Memory B cell (primary cell): Measurements from ENCODE around the gene SLC32A1.

Experiments
- ATAC-seq: fragments of 150-1000 bp; cut with Tn5 transposase; 2 replicates; pipeline ENCODE4 v1.10.0; 2021; ENCODE audit warnings: low read depth, mild to moderate bottlenecking, moderate library complexity
- DNase-seq, 2 donors: peaks; one replicate each; pipeline ENCODE4 v3.0.0; 2022; ENCODE audit warnings: low spot score in 2 of 2
- H3K27ac Mint-ChIP-seq: one replicate; pipeline ENCODE4 v1.8.0; 2022; ENCODE audit warnings: mild to moderate bottlenecking, moderate library complexity, mixed read lengths
- H3K27me3 Mint-ChIP-seq: one replicate; pipeline ENCODE4 v1.8.0; 2022; ENCODE audit warnings: mixed read lengths
- H3K36me3 Mint-ChIP-seq: one replicate; pipeline ENCODE4 v1.8.0; 2022; ENCODE audit warnings: mild to moderate bottlenecking, mixed read lengths
- H3K4me1 Mint-ChIP-seq: one replicate; pipeline ENCODE4 v1.8.0; 2022; ENCODE audit warnings: mixed read lengths
- H3K4me3 Mint-ChIP-seq: one replicate; pipeline ENCODE4 v1.8.0; 2022; ENCODE audit warnings: mild to moderate bottlenecking, moderate library complexity, mixed read lengths
- H3K9me3 Mint-ChIP-seq: one replicate; pipeline ENCODE4 v1.8.0; 2022; ENCODE audit warnings: mixed read lengths

SLC32A1 gene

DNA sequence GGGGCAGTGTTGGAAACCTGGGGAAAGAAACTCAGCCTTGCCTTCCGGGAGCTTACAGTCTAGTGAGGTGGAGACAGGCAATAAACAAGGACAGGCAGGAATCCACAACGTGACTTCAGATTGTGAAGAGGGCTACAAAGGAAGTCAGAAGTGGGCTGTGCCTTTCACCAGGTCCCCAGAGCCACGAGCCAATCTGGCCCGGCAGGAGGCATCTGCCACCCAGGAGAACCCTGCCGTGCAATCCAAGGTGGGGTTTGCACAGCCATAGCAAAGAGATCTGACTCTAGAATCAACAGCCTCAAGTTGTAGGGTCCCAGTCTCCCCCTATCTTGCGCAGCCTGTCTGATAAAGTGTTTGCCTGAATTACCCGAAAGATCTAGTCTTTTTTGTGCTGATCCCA, 5.5 kb downstream of the SLC32A1 start:
- peak overlapping the region; percentile 91 for H3K27ac Mint-ChIP-seq
- H3K9me3 Mint-ChIP-seq = peaks cover 1% of the 10 kb centered on the region
- peak overlapping the region; percentile 48 for H3K4me3 Mint-ChIP-seq
- H3K27me3 Mint-ChIP-seq = peaks cover 60% of the 10 kb centered on the region
- ATAC-seq (no peak), DNase-seq (peak; percentile 14 to 26)
- H3K36me3 Mint-ChIP-seq = peaks cover 11% of the 10 kb centered on the region
- H3K4me1 Mint-ChIP-seq = peaks cover 42% of the 10 kb centered on the region

DNA sequence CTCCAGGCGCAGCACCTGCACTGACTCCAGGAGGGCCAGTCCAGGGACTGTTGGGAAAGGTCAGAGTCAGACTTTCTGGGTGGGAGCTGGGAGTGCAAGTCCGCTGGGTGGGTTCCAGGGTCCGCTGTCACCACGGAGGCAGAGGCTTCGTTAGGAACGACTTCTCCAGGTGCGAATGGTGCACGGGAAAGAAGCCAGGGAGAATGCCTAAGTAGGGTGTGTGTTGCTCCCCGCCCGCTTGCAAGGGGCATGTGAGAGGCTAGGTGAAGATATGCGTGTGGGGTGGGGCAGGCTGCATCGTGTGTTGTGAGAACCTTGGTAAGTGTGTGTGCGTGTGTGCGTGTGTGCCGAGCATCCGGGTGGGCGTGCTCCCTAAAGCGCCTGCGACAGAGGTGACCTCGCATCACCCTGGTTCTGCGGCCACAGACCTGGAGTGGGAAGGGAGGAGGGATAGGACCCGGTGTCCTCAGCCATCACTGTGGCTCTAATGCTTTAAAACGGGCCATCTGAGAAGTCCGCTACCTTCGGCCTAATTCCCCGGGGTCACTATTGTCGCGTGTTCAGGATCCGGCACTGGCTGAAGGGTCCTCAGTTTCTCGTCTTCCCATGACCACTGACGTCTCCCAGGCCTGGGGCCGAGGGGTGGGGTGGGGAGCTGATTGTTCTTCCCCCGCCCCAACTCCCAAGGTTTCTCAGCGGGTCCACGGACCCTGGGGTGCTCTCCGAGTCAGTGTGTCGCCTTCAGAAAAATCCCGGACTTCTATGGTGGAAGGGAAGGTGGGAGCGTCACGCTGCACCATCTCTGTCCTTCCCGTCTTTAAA, 6.1 kb downstream of the SLC32A1 start:
- H3K27ac Mint-ChIP-seq = peak overlapping the region; percentile 91
- H3K4me1 Mint-ChIP-seq = peaks cover 39% of the 10 kb centered on the region
- peak overlapping the region; percentile 54 for H3K4me3 Mint-ChIP-seq
- peaks cover 1% of the 10 kb centered on the region for H3K9me3 Mint-ChIP-seq
- ATAC-seq (no peak), DNase-seq (peak in 1 of 2 donors; percentile 22)
- peaks cover 11% of the 10 kb centered on the region for H3K36me3 Mint-ChIP-seq
- H3K27me3 Mint-ChIP-seq = peaks cover 62% of the 10 kb centered on the region

DNA sequence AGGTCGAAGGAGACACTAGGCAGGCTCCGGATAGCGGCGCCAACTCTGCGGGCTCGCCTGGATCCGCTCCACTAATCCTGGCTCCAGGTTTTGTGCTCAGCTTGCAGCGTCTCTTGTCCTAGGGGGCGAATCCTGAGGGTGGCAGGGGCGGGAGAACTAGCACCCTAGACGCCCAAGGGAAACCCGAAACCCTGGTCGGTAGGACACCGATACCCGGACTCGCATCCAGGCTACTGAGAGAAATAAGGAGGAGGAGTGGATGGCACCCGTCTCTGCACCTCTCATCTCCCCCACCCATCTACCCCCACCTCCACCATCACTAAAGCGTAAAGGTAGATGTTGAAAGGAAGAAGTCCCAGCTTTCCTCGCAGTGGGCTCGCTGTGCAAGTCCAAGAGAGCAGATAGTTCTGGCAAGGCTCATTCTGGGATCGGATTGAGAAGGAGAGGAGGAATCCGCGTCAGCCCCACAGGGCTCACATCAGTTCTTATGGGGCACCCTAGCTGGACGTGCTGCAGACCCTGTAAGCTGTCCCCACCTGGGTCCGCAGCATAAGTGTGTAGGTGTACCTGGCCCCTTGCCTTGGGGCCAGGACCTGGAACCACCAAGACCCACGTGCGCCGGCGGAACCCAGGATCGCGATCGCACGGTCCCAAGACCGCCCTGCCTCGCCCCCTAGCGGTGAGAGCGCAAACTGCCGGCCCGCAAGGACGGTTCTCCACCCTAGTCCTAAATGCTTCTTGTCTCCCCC, 6.9 kb downstream of the SLC32A1 start:
- H3K4me1 Mint-ChIP-seq = peaks cover 33% of the 10 kb centered on the region
- peak overlapping the region; percentile 46 for H3K27ac Mint-ChIP-seq
- H3K36me3 Mint-ChIP-seq = peaks cover 11% of the 10 kb centered on the region
- DNase-seq (peak; percentile 73 to 81), ATAC-seq (peak; percentile 76)
- H3K9me3 Mint-ChIP-seq = peaks cover 1% of the 10 kb centered on the region
- peak overlapping the region; percentile 54 for H3K4me3 Mint-ChIP-seq
- H3K27me3 Mint-ChIP-seq = peaks cover 60% of the 10 kb centered on the region

DNA sequence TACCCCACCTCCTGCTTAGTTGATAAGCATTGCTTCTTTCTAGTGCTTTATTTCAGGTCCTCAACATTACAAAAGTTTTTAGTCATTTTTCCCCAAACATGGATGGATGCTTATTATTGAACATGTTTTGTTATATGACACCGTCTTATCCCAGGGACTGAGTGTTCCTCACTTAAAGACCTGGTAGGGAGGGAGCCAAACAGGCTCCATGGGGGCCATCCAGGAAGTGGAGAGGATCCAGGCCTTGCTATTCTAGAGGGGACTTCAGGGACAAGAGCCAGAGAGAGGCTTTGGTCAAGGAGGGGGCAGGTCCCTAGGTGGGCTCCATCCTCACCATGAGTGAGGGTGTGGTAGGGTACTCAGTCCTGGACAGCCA, 7.4 kb downstream of the SLC32A1 start:
- Mint-ChIP-seq H3K27me3 (peaks cover 56% of the 10 kb centered on the region), H3K27ac (no peak overlapping the region), H3K4me1 (peaks cover 30% of the 10 kb centered on the region), H3K4me3 (no peak overlapping the region), H3K9me3 (peaks cover 1% of the 10 kb centered on the region), H3K36me3 (peaks cover 10% of the 10 kb centered on the region)
- DNase-seq (no peak), ATAC-seq (no peak)

DNA sequence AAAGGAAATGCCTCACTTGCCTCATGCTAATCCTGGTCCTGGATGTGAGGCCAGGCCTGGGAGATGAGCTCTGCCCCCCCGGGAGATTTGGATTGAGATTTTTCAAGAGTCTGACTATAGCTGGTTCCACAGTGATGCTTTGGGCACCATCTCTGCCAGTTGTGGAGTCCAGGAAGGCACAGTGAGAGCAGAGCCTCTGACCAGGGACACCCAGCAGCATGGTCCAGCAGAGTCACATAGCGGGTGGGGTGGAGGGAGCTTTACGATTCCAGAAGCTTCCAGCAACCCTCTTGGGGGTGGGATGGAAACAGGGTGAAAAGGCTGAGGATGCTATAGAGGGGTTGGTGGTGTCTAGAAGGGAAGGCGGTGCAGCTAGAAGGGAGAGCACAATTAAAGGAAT, 8.7 kb downstream of the SLC32A1 start:
- H3K4me1 Mint-ChIP-seq = peaks cover 23% of the 10 kb centered on the region
- H3K36me3 Mint-ChIP-seq = peaks cover 4% of the 10 kb centered on the region
- peaks cover 48% of the 10 kb centered on the region for H3K27me3 Mint-ChIP-seq

DNA sequence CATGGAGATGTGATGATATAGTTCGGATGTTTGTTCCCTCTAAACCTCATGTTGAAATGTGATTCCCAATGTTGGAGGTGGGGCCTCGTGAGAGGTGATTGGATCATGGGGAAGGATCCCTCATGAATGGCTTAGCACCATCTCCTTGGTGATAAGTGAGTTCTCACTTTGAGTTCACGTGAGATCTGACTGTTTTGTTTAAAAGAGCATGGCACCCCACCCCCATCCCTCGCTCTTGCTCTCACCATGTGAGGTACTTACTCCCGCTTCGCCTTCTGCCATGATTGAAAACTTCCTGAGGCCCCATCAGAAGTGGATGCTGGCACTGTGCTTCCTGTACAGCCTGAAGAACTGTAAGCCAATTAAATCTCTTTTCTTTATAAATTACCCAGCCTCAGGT, 10.9 kb downstream of the SLC32A1 start:
- Mint-ChIP-seq H3K9me3 (no peaks in the 10 kb centered on the region), H3K4me3 (no peak overlapping the region), H3K27me3 (peaks cover 39% of the 10 kb centered on the region), H3K4me1 (peaks cover 16% of the 10 kb centered on the region), H3K36me3 (peaks cover under 1% of the 10 kb centered on the region), H3K27ac (no peak overlapping the region)
- no peak for DNase-seq
- no peak for ATAC-seq

More for the DNA sequence above, 8.7 kb downstream of the SLC32A1 start:
- no peak for DNase-seq
- ATAC-seq = no peak
- H3K9me3 Mint-ChIP-seq = peaks cover 1% of the 10 kb centered on the region
- no peak overlapping the region for H3K27ac Mint-ChIP-seq
- H3K4me3 Mint-ChIP-seq = no peak overlapping the region

DNA sequence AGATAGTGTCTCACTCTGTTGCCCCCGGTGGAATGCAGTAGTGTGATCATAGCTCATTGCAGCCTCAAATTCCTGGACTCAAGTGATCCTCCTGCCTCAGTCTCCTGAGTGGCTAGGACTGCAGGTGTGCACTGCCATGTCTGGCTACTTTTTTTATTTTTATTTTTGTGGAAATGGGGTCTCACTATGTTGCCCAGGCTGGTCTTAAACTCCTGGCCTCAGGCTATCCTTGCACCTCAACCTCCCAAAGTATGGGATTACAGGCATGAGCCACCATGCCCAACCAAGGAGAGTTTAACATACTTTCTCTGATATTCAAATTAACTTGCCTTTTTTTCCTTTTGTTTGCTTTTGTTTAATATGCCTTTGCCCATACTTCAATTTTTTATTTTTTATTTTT, 13.6 kb downstream of the SLC32A1 start:
- ATAC-seq (no peak), DNase-seq (no peak)
- no peak overlapping the region for H3K4me3 Mint-ChIP-seq
- H3K36me3 Mint-ChIP-seq = no peaks in the 10 kb centered on the region
- H3K27me3 Mint-ChIP-seq = peaks cover 47% of the 10 kb centered on the region
- no peaks in the 10 kb centered on the region for H3K4me1 Mint-ChIP-seq
- no peak overlapping the region for H3K27ac Mint-ChIP-seq
- no peaks in the 10 kb centered on the region for H3K9me3 Mint-ChIP-seq

DNA sequence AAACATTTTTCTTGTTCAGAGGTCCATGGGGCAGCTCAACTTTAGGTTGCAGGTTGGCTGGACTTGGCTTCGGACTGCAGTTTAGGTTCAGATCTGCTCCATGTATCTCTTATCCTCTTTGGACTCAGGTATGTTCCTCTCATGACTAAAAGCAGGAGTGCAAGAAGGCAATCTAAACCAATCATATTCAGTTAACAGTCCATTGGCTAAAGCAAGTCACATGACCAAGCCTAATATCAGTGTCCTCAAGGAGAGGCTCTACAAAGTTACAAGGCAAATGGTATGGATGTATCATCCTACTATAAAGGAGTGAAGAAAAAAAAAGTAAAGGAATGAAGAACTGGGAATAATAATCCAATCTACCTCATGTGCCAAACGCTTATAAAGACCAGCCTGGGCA, 21.5 kb downstream of the SLC32A1 start:
- no peak for DNase-seq
- ATAC-seq = no peak
- Mint-ChIP-seq H3K4me1 (peaks cover 12% of the 10 kb centered on the region), H3K4me3 (no peak overlapping the region), H3K36me3 (no peaks in the 10 kb centered on the region), H3K27ac (no peak overlapping the region), H3K9me3 (no peaks in the 10 kb centered on the region), H3K27me3 (peaks cover 21% of the 10 kb centered on the region)

DNA sequence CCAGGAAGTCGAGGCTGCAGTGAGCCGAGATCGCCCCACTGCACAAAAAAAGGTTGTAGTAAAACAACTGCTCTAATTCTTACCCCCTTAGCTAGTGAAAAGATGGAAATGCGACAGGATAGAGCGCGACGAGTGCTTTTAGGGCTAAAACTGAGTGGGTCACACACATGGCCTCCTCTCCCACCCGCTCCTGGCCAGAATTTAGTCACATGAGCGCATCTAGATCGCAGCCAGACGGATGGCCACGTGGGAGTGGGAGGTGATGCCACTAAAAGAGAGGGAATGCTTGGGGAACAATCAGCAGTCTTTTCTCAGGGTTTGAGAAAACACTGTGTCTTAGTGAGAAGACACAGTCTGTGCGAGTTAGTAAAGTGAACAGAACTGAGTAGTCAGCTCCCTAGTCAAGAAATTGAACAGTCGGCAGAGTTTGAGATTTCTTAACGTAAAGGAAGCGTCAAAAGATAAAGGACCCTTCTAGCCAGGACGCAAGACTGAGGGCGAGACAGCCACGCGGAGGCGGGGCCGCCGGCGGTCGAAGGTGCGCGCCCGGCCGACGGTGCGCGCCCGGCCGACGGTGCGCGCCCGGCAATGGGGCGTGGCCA, 23.3 kb downstream of the SLC32A1 start:
- peaks cover 4% of the 10 kb centered on the region for H3K27me3 Mint-ChIP-seq
- H3K36me3 Mint-ChIP-seq = peaks cover 3% of the 10 kb centered on the region
- H3K27ac Mint-ChIP-seq = peak overlapping the region; percentile 97
- ATAC-seq = no peak
- H3K4me3 Mint-ChIP-seq = peak overlapping the region; percentile 95
- no peaks in the 10 kb centered on the region for H3K9me3 Mint-ChIP-seq
- peaks cover 12% of the 10 kb centered on the region for H3K4me1 Mint-ChIP-seq
- no peak for DNase-seq

DNA sequence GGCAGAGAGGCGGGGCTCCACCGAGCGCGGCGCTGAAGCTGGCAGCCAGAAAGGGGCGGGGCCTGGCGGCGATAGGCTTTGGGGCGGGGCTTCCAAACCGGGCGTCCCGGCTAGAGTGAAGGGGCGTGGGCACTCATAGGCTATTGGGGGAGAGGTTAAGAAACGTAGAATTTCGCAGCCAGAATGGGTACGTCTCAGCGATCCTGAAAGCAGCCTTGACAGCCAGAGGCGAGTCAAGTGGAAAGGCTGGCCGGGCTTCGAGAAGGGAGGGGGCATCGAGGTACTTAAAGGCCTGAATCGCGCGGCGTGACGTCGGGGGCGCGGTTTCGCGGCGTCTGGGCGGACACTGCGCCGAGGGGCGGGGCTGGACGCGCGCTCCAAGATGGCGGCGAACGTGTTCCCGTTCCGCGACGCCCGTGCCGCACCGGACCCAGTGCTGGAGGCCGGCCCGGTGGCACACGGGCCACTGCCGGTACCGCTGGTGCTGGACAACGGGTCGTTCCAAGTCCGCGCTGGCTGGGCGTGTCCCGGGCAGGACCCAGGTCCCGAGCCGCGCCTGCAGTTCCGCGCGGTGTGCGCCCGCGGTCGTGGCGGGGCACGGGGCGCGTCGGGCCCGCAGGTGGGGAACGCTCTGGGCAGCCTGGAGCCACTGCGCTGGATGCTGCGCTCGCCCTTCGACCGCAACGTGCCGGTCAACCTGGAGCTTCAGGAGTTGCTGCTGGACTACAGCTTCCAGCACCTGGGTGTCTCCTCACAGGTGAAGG, 24.0 kb downstream of the SLC32A1 start, which contains the start of gene ACTR5:
Gene ACTR5, plus strand, starts transcription at position 364 of the 764 bp plus-strand sequence. Its CDS starts 19 bp downstream, at position 383.
- Mint-ChIP-seq H3K4me1 (peaks cover 12% of the 10 kb centered on the region), H3K9me3 (no peaks in the 10 kb centered on the region), H3K36me3 (peaks cover 5% of the 10 kb centered on the region), H3K27me3 (peaks cover 2% of the 10 kb centered on the region), H3K27ac (peak within 1 kb of the TSS; percentile 97), H3K4me3 (peak within 1 kb of the TSS; percentile 95)
- ATAC-seq = peak; percentile 86
- peak; percentile 98 to 99 for DNase-seq

DNA sequence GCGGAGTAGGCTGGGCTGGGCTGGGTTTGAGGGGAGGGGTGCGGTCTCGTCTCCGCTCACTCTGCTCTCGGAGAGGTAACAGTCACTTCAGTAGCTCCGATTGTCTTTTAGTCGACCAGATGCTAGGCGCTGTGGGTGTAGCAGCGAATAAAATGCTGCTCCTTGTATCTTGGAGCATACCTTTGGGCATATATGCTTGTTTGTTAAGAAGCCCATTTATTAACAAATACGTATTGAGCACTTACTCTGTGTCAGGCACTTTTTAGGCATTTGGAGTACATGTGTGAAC, 24.5 kb downstream of the SLC32A1 start:
- H3K27me3 Mint-ChIP-seq = peaks cover under 1% of the 10 kb centered on the region
- H3K9me3 Mint-ChIP-seq = no peaks in the 10 kb centered on the region
- no peak for DNase-seq
- H3K4me1 Mint-ChIP-seq = peaks cover 12% of the 10 kb centered on the region
- H3K27ac Mint-ChIP-seq = peak overlapping the region; percentile 1
- peak; percentile 12 for ATAC-seq
- H3K36me3 Mint-ChIP-seq = peaks cover 5% of the 10 kb centered on the region
- peak overlapping the region; percentile 95 for H3K4me3 Mint-ChIP-seq

DNA sequence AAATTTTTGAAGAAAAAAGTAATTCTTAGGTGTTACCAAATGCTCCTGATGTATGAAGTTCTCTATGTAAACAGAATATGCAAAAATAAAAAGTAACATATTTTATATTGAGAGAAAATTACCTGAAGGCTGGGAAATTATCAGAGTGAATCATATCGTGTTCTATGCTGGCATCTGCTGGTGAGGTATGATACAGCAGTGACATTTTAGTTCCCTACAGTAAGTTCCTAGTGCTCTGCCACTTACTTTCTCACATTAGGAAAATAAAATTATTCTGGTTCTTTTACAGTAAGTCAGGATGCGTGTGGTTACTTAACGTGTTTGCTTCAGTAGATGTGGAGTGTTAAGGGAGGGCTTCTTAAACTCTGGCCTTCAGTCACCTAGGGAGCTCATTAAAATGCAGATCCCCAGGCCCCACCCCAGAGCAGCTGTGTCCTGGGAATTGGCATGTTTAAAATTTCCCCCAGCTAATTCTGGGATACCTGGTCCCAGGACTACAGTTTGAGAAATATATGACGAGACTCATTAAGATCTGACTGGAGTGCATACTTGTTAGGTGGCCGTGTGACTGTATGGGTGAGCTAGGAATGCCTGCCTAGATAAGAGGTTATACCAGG, 27.2 kb downstream of the SLC32A1 start:
- ATAC-seq (no peak), DNase-seq (peak; percentile 28 to 34)
- Mint-ChIP-seq H3K27me3 (no peaks in the 10 kb centered on the region), H3K9me3 (no peaks in the 10 kb centered on the region), H3K36me3 (peaks cover 12% of the 10 kb centered on the region), H3K27ac (no peak overlapping the region), H3K4me1 (peaks cover 12% of the 10 kb centered on the region), H3K4me3 (no peak overlapping the region)

DNA sequence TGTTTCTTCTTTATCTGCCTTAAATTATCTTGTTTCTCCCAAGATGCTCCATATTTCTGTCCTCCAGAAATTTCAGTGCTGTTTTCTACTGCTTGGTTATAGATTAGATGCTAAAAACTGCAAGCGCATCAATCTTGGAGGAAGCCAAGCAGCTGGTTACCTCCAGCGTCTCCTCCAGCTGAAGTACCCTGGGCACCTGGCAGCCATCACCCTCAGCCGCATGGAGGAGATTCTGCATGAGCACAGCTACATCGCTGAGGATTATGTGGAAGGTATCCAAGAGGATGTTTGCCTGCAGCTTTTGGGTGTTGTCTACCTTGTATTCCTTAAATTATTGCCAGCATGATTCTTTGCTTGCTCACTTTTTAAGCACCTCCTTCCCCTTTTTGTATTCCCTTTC, 27.7 kb downstream of the SLC32A1 start:
- DNase-seq (no peak), ATAC-seq (no peak)
- no peaks in the 10 kb centered on the region for H3K27me3 Mint-ChIP-seq
- peaks cover 13% of the 10 kb centered on the region for H3K36me3 Mint-ChIP-seq
- H3K27ac Mint-ChIP-seq = no peak overlapping the region
- H3K4me1 Mint-ChIP-seq = peaks cover 12% of the 10 kb centered on the region
- no peaks in the 10 kb centered on the region for H3K9me3 Mint-ChIP-seq
- H3K4me3 Mint-ChIP-seq = no peak overlapping the region
